Measurements from ENCODE around the gene ARMC9. TPM values are rescaled to one million over a fixed set of nuclear protein-coding genes. Genes with fewer than 3 reads are reported as not detected.

The ARMC9 gene
- total RNA-seq, 4 donors from 2014 or later: 0.20 to 7.2 (median 3.2) TPM

- in situ Hi-C loops (cut with MboI; ENCODE audit: low sequenced_read_pairs in 4 of 4) (no loop called here), intact Hi-C loops (cut with DNase I; ENCODE audit: low total_unique reads) (no loop called here)
- TF ChIP-seq CTCF (IDR thresholded peaks at IDR 0.05 in 4 of 5, conservative IDR thresholded peaks at IDR 0.05 in 1 of 5) (no peak), POLR2A (IDR thresholded peaks at IDR 0.05) (no peak)
- Histone ChIP-seq H3K27ac (no peak overlapping the region), H3K4me1 (no peaks in the 10 kb centered on the region), H3K27me3 (no peaks in the 10 kb centered on the region), H3K9me3 (no peaks in the 10 kb centered on the region), H3K4me3 (no peak overlapping the region), H3K36me3 (no peaks in the 10 kb centered on the region)
- ATAC-seq (no peak), DNase-seq (no peak)
Measured at GRCh38 chr2:231312066-231312465, 113.6 kb downstream of the ARMC9 start.

GRCh38 chr2:231315896-231316295 lies 117.5 kb downstream of the ARMC9 start:
- DNase-seq (no peak), ATAC-seq (no peak)
- Histone ChIP-seq H3K27me3 (no peaks in the 10 kb centered on the region), H3K4me1 (no peaks in the 10 kb centered on the region), H3K9me3 (no peaks in the 10 kb centered on the region), H3K27ac (no peak overlapping the region), H3K36me3 (no peaks in the 10 kb centered on the region), H3K4me3 (no peak overlapping the region)
- in situ Hi-C loops (cut with MboI; ENCODE audit: low sequenced_read_pairs in 4 of 4): no loop called here
- TF ChIP-seq CTCF (IDR thresholded peaks at IDR 0.05 in 4 of 5, conservative IDR thresholded peaks at IDR 0.05 in 1 of 5) (no peak), POLR2A (IDR thresholded peaks at IDR 0.05) (no peak)
- intact Hi-C loops (cut with DNase I; ENCODE audit: low total_unique reads): no loop called here

- Histone ChIP-seq H3K4me1 (no peaks in the 10 kb centered on the region), H3K9me3 (no peaks in the 10 kb centered on the region), H3K36me3 (no peaks in the 10 kb centered on the region), H3K27me3 (no peaks in the 10 kb centered on the region), H3K4me3 (no peak overlapping the region), H3K27ac (no peak overlapping the region)
- DNase-seq: no peak
- in situ Hi-C loops (cut with MboI; ENCODE audit: low sequenced_read_pairs in 4 of 4): no loop called here
- no peak for ATAC-seq
- intact Hi-C loops (cut with DNase I; ENCODE audit: low total_unique reads): no loop called here
- TF ChIP-seq CTCF (IDR thresholded peaks at IDR 0.05 in 4 of 5, conservative IDR thresholded peaks at IDR 0.05 in 1 of 5) (no peak), POLR2A (IDR thresholded peaks at IDR 0.05) (no peak)
Measured at GRCh38 chr2:231317579-231317978, 119.1 kb downstream of the ARMC9 start.

- Histone ChIP-seq H3K27me3 (no peaks in the 10 kb centered on the region), H3K4me3 (no peak overlapping the region), H3K9me3 (no peaks in the 10 kb centered on the region), H3K27ac (no peak overlapping the region), H3K4me1 (no peaks in the 10 kb centered on the region), H3K36me3 (no peaks in the 10 kb centered on the region)
- DNase-seq: no peak
- in situ Hi-C loops (cut with MboI; ENCODE audit: low sequenced_read_pairs in 4 of 4): no loop called here
- no peak for TF ChIP-seq POLR2A (IDR thresholded peaks at IDR 0.05)
- TF ChIP-seq CTCF (IDR thresholded peaks at IDR 0.05 in 4 of 5, conservative IDR thresholded peaks at IDR 0.05 in 1 of 5): no peak
- ATAC-seq: peak in 1 of 2 donors; percentile 52
- intact Hi-C loops (cut with DNase I; ENCODE audit: low total_unique reads): no loop called here
Measured at GRCh38 chr2:231318436-231318835, 120.0 kb downstream of the ARMC9 start.

- intact Hi-C loops (cut with DNase I; ENCODE audit: low total_unique reads): no loop called here
Measured at GRCh38 chr2:231318954-231319353, 120.5 kb downstream of the ARMC9 start.

More at GRCh38 chr2:231318954-231319353, 120.5 kb downstream of the ARMC9 start:
- no peak for ATAC-seq
- Histone ChIP-seq H3K4me3 (no peak overlapping the region), H3K27ac (no peak overlapping the region), H3K9me3 (no peaks in the 10 kb centered on the region), H3K36me3 (no peaks in the 10 kb centered on the region), H3K27me3 (no peaks in the 10 kb centered on the region), H3K4me1 (no peaks in the 10 kb centered on the region)
- DNase-seq: no peak
- TF ChIP-seq POLR2A (IDR thresholded peaks at IDR 0.05) (no peak), CTCF (IDR thresholded peaks at IDR 0.05 in 4 of 5, conservative IDR thresholded peaks at IDR 0.05 in 1 of 5) (no peak)
- in situ Hi-C loops (cut with MboI; ENCODE audit: low sequenced_read_pairs in 4 of 4): no loop called here

All from gastrocnemius medialis (tissue), 4 donors.